CD14-positive monocyte (primary cell): ENCODE data around the gene SLC22A7. TPM values are rescaled to one million over a fixed set of nuclear protein-coding genes. Genes with fewer than 3 reads are reported as not detected.
"Not testable (repeated sequence)": the region's sequence is repeated elsewhere in the genome, so short reads cannot be mapped to it uniquely, and the experiment has no call there.

Source experiments
- DNase-seq, 3 donors: peaks; one replicate each; pipeline ENCODE4 v3.0.0-alpha.2; 2011 to 2022
- H2AFZ ChIP-seq: 2 replicates; pipeline ENCODE4 v1.6.0; 2012; ENCODE audit warnings: mild to moderate bottlenecking, low read depth, low read length, inconsistent platforms; ENCODE audit not compliant: insufficient read depth, poor library complexity, severe bottlenecking
- H3K27ac ChIP-seq, 2 donors: 1 replicate in 1 of 2; 2 replicates in 1 of 2; pipeline ENCODE4 v1.5.1; 2012 to 2013; ENCODE audit warnings: low read length in 2 of 2, control low read depth in 1 of 2, inconsistent platforms in 1 of 2, low read depth in 1 of 2, mild to moderate bottlenecking in 1 of 2
- H3K27me3 ChIP-seq, 2 donors: one replicate each; pipeline versions ENCODE4 v1.6.0 to v1.6.1; 2011 to 2013; ENCODE audit warnings: low read length in 2 of 2; ENCODE audit not compliant: control insufficient read depth in 2 of 2, insufficient read depth in 2 of 2
- H3K36me3 ChIP-seq, 2 donors: replicated peaks in 1 of 2; 1 replicate in 1 of 2; 2 replicates in 1 of 2; pipeline versions ENCODE4 v1.5.1 to v1.6.1; 2012 to 2013; ENCODE audit warnings: low read length in 2 of 2, control low read depth in 1 of 2, inconsistent platforms in 1 of 2, mild to moderate bottlenecking in 1 of 2; ENCODE audit not compliant: insufficient read depth in 2 of 2, control insufficient read depth in 1 of 2
- H3K4me1 ChIP-seq, 2 donors: 1 replicate in 1 of 2; 2 replicates in 1 of 2; pipeline versions ENCODE4 v1.5.1 to v1.6.1; 2012 to 2013; ENCODE audit warnings: low read length in 2 of 2, control low read depth in 1 of 2, inconsistent platforms in 1 of 2, mild to moderate bottlenecking in 1 of 2, moderate library complexity in 1 of 2; ENCODE audit not compliant: insufficient read depth in 2 of 2, control insufficient read depth in 1 of 2
- H3K4me2 ChIP-seq: replicated peaks from 2 replicates; pipeline ENCODE3; 2012; ENCODE audit warnings: low read length, moderate library complexity, mild to moderate bottlenecking; ENCODE audit not compliant: poor library complexity, severe bottlenecking; ENCODE audit errors: extremely low read depth
- H3K4me3 ChIP-seq, 3 experiments: fragments of 200-600 bp in 1 of 3; sonication (generic) in 1 of 3; replicated peaks in 1 of 3; 1 replicate in 2 of 3; 2 replicates in 1 of 3; pipeline ENCODE4 v1.5.1; 2011 to 2013; ENCODE audit warnings: low read length in 3 of 3, mild to moderate bottlenecking in 3 of 3, control low read depth in 2 of 3, low read depth in 2 of 3, inconsistent platforms in 1 of 3, moderate library complexity in 1 of 3
- H3K79me2 ChIP-seq: 2 replicates; pipeline ENCODE4 v1.6.0; 2012; ENCODE audit warnings: mild to moderate bottlenecking, control low read depth, inconsistent platforms, low read length, moderate library complexity; ENCODE audit not compliant: insufficient read depth
- H3K9ac ChIP-seq: 2 replicates; pipeline ENCODE4 v1.6.0; 2017; ENCODE audit warnings: low read length, mild to moderate bottlenecking; ENCODE audit not compliant: insufficient read depth, poor library complexity, severe bottlenecking
- H3K9me3 ChIP-seq, 2 donors: replicated peaks in 1 of 2; 1 replicate in 1 of 2; 2 replicates in 1 of 2; pipeline versions ENCODE4 v1.5.1 to v1.6.1; 2012 to 2013; ENCODE audit warnings: low read length in 2 of 2, control low read depth in 1 of 2; ENCODE audit not compliant: control insufficient read depth in 1 of 2, insufficient read depth in 1 of 2
- H4K20me1 ChIP-seq: 2 replicates; pipeline ENCODE4 v1.6.0; 2012; ENCODE audit warnings: mild to moderate bottlenecking, low read length, control low read depth, moderate library complexity; ENCODE audit not compliant: insufficient read depth
- H3K27ac Mint-ChIP-seq, 7 donors: one replicate each; pipeline ENCODE4 v1.8.0; 2020; ENCODE audit warnings: mild to moderate bottlenecking in 7 of 7, mixed read lengths in 7 of 7, moderate library complexity in 6 of 7, inconsistent platforms in 2 of 7
- H3K27me3 Mint-ChIP-seq, 3 donors: one replicate each; pipeline ENCODE4 v1.8.0; 2021 to 2022; ENCODE audit warnings: low read depth in 3 of 3, mild to moderate bottlenecking in 3 of 3, mixed read lengths in 3 of 3, moderate library complexity in 3 of 3, inconsistent platforms in 1 of 3
- H3K36me3 Mint-ChIP-seq, 2 donors: one replicate each; pipeline ENCODE4 v1.8.0; 2020; ENCODE audit warnings: mixed read lengths in 2 of 2, inconsistent platforms in 1 of 2, mild to moderate bottlenecking in 1 of 2
- H3K4me1 Mint-ChIP-seq: one replicate; pipeline ENCODE4 v1.8.0; 2020; ENCODE audit warnings: mild to moderate bottlenecking, mixed read lengths
- H3K4me3 Mint-ChIP-seq, 2 donors: one replicate each; pipeline ENCODE4 v1.8.0; 2020; ENCODE audit warnings: mild to moderate bottlenecking in 2 of 2, mixed read lengths in 2 of 2, moderate library complexity in 1 of 2
- H3K9me3 Mint-ChIP-seq, 7 donors: one replicate each; pipeline ENCODE4 v1.8.0; 2020 to 2022; ENCODE audit warnings: mixed read lengths in 7 of 7, mild to moderate bottlenecking in 6 of 7, moderate library complexity in 6 of 7, inconsistent platforms in 2 of 7
- CTCF ChIP-seq: fragments of 200-600 bp; IDR thresholded peaks from one replicate; pipeline ENCODE4 v1.8.0; 2022; ENCODE audit warnings: antibody characterized with exemption, mild to moderate bottlenecking
- WGBS: methylation state at CpG from one replicate; pipeline ENCODE4 v1.1.5; 2013; ENCODE audit warnings: missing lambda C conversion rate; ENCODE audit not compliant: insufficient coverage; 5-methylcytosine and 5-hydroxymethylcytosine counted together
- intact Hi-C, 2 donors: fragments of 100-400 bp; cut with micrococcal nuclease; formaldehyde crosslinking; loops; one replicate each; pipeline versions ENCODE4 v1.15.0 to v1.15.1; 2023
- polyA plus RNA-seq, 3 donors: library from polyadenylated mRNA; depleted of rRNA in 1 of 3; unstranded in 2 of 3; stranded (reverse) in 1 of 3; fragments of 300-500 nt in 2 of 3; fragments of >200 nt in 1 of 3; fragmentation: Illumina TruSeq in 2 of 3; gene quantifications; 1 replicate in 2 of 3; 2 replicates in 1 of 3; pipeline ENCODE4 v1.2.3, GENCODE V29; 2012 to 2021

Gene SLC22A7
- polyA plus RNA-seq, 3 donors: not detected

GRCh38 chr6:43301081-43301870 is 3.2 kb downstream of the SLC22A7 start:
- Mint-ChIP-seq H3K9me3 (no peaks in the 10 kb centered on the region), H3K36me3 (no peaks in the 10 kb centered on the region), H3K27ac (no peak overlapping the region), H3K4me1 (peaks cover 4% of the 10 kb centered on the region), H3K27me3 (peaks cover 7 to 12% (median 11%) of the 10 kb centered on the region in 3 donors), H3K4me3 (no peak overlapping the region)
- Histone ChIP-seq H3K4me2 (no peak overlapping the region), H4K20me1 (no peaks in the 10 kb centered on the region), H3K27ac (no peak overlapping the region), H3K9ac (no peak overlapping the region), H3K4me3 (no peak overlapping the region), H3K36me3 (no peaks in the 10 kb centered on the region), H2AFZ (no peak overlapping the region), H3K79me2 (no peaks in the 10 kb centered on the region), H3K9me3 (no peaks in the 10 kb centered on the region), H3K27me3 (peaks cover 0 to 3% of the 10 kb centered on the region in 2 donors), H3K4me1 (no peaks in the 10 kb centered on the region)
- 92% methylated on average over 6 of the region's 15 CpGs for WGBS
- TF ChIP-seq CTCF: no peak
- DNase-seq: no peak
- intact Hi-C loops: no loop called here

DNA sequence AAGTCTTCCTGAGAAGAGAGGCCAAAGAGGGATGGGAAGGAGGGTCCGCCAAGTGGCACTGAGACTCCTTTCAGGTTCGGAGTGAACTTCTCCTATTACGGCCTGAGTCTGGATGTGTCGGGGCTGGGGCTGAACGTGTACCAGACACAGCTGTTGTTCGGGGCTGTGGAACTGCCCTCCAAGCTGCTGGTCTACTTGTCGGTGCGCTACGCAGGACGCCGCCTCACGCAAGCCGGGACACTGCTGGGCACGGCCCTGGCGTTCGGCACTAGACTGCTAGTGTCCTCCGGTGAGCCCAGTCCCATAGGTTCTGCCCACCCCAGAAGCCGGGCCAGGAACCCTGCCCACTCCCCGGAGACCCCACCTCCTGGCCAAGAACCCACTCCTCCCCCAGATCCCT is 4.1 kb downstream of the SLC22A7 start:
- no peak overlapping the region for H3K4me3 Mint-ChIP-seq
- Histone ChIP-seq H3K4me3 (no peak overlapping the region), H2AFZ (no peak overlapping the region), H4K20me1 (no peaks in the 10 kb centered on the region), H3K36me3 (no peaks in the 10 kb centered on the region), H3K79me2 (no peaks in the 10 kb centered on the region), H3K27ac (no peak overlapping the region), H3K9ac (no peak overlapping the region), H3K27me3 (peaks cover 0 to 3% of the 10 kb centered on the region in 2 donors), H3K4me1 (no peaks in the 10 kb centered on the region), H3K9me3 (no peaks in the 10 kb centered on the region), H3K4me2 (no peak overlapping the region)
- H3K36me3 Mint-ChIP-seq: no peaks in the 10 kb centered on the region
- peak overlapping the region in 1 of 7 donors; percentile 10 for H3K27ac Mint-ChIP-seq
- no peak for TF ChIP-seq CTCF
- 94% methylated on average over 17 of the region's 19 CpGs for WGBS
- H3K4me1 Mint-ChIP-seq: peaks cover 8% of the 10 kb centered on the region
- H3K27me3 Mint-ChIP-seq: peaks cover 5 to 14% (median 9%) of the 10 kb centered on the region in 3 donors
- no peak for DNase-seq
- no peaks in the 10 kb centered on the region for H3K9me3 Mint-ChIP-seq
- intact Hi-C loops: no loop called here

DNA sequence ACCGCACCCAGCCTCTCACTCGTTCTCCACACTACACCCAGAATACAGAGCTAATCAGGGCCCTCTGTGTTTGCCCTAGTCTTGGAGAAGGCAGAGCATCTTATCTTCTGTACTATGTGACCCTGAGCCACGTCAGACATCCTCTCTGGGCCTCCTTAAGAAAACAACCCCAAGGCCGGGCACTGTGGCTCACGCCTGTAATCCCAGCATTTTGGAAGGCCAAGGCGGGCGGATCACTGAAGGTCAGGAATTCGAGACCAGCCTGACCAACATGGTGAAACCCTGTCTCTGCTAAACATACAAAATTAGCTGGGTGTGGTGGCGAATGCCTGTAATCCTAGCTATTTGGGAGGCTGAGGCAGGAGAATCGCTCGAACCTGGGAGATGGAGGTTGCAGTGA is 4.9 kb downstream of the SLC22A7 start:
- H2AFZ ChIP-seq, H3K79me2 ChIP-seq, H3K9me3 ChIP-seq, H4K20me1 ChIP-seq, H3K36me3 Mint-ChIP-seq, H3K36me3 ChIP-seq, H3K9ac ChIP-seq, H3K27ac ChIP-seq, H3K4me3 Mint-ChIP-seq, H3K4me3 ChIP-seq, H3K4me1 ChIP-seq, intact Hi-C loops, H3K27me3 ChIP-seq, DNase-seq, H3K27ac Mint-ChIP-seq, H3K4me2 ChIP-seq, H3K9me3 Mint-ChIP-seq: not testable (repeated sequence)
- WGBS: 97% methylated on average over 5 of the region's 11 CpGs
- Mint-ChIP-seq H3K27me3 (peaks cover 5 to 14% (median 8%) of the 10 kb centered on the region in 3 donors), H3K4me1 (peaks cover 13% of the 10 kb centered on the region)
